SJCRH30 (cell line): ENCODE measurements around the gene CCDC116. TPM values are rescaled to one million over a fixed set of nuclear protein-coding genes. Genes with fewer than 3 reads are reported as not detected.

Source experiments
- DNase-seq, 2 experiments: peaks; one replicate each; pipeline ENCODE4 v3.0.0-alpha.2; 2015 to 2020
- H3K27ac ChIP-seq: fragments of 250-450 bp; sonication (Bioruptor Pico); 2 replicates; pipeline ENCODE4 v1.5.1; 2020; ENCODE audit warnings: mild to moderate bottlenecking, moderate library complexity
- H3K27me3 ChIP-seq: fragments of 250-450 bp; sonication (Bioruptor Pico); 2 replicates; pipeline ENCODE4 v1.5.1; 2020; ENCODE audit warnings: mild to moderate bottlenecking, moderate library complexity
- H3K36me3 ChIP-seq: fragments of 250-450 bp; sonication (Bioruptor Pico); 2 replicates; pipeline ENCODE4 v1.5.1; 2020; ENCODE audit warnings: mild to moderate bottlenecking, moderate library complexity
- H3K4me1 ChIP-seq: fragments of 250-450 bp; sonication (Bioruptor Pico); 2 replicates; pipeline ENCODE4 v1.5.1; 2020; ENCODE audit warnings: mild to moderate bottlenecking, moderate library complexity
- H3K4me3 ChIP-seq: fragments of 250-450 bp; sonication (Bioruptor Pico); 2 replicates; pipeline ENCODE4 v1.5.1; 2020; ENCODE audit warnings: mild to moderate bottlenecking, moderate library complexity
- H3K9me3 ChIP-seq: fragments of 250-450 bp; sonication (Bioruptor Pico); replicated peaks from 2 replicates; pipeline ENCODE4 v1.5.1; 2020; ENCODE audit warnings: mild to moderate bottlenecking, moderate library complexity
- total RNA-seq: library from RNA; depleted of rRNA; stranded (reverse); fragments of >200 nt; shearing (Covaris generic); gene quantifications from 2 replicates; pipeline ENCODE4 v1.2.3, GENCODE V29; 2014; rRNA removed

Gene CCDC116
- total RNA-seq, 1 experiment from 2014 or later: 0.38 TPM

- Histone ChIP-seq H3K4me1 (no peaks in the 10 kb centered on the region), H3K36me3 (peaks cover 13% of the 10 kb centered on the region), H3K4me3 (no peak overlapping the region), H3K27me3 (no peaks in the 10 kb centered on the region), H3K9me3 (no peaks in the 10 kb centered on the region), H3K27ac (no peak overlapping the region)
- DNase-seq: no peak
Measured at GRCh38 chr22:21683401-21683811, 50.8 kb downstream of the CCDC116 start.

GRCh38 chr22:21684492-21685163 is 52.1 kb downstream of the CCDC116 start:
- no peak for DNase-seq
- Histone ChIP-seq H3K27ac (no peak overlapping the region), H3K4me3 (no peak overlapping the region), H3K4me1 (no peaks in the 10 kb centered on the region), H3K27me3 (no peaks in the 10 kb centered on the region), H3K9me3 (no peaks in the 10 kb centered on the region), H3K36me3 (peaks cover 13% of the 10 kb centered on the region)

GRCh38 chr22:21685164-21685513 is 52.6 kb downstream of the CCDC116 start:
- Histone ChIP-seq H3K27me3 (no peaks in the 10 kb centered on the region), H3K4me1 (no peaks in the 10 kb centered on the region), H3K27ac (no peak overlapping the region), H3K36me3 (peaks cover 13% of the 10 kb centered on the region), H3K9me3 (no peaks in the 10 kb centered on the region), H3K4me3 (no peak overlapping the region)
- DNase-seq: no peak

- no peaks in the 10 kb centered on the region for H3K9me3 ChIP-seq
- no peak overlapping the region for H3K27ac ChIP-seq
- no peak overlapping the region for H3K4me3 ChIP-seq
- H3K27me3 ChIP-seq: no peaks in the 10 kb centered on the region
- no peak for DNase-seq
- peaks cover 14% of the 10 kb centered on the region for H3K36me3 ChIP-seq
- H3K4me1 ChIP-seq: peaks cover 2% of the 10 kb centered on the region; the same call in 1 of the 2 replicates
Measured at GRCh38 chr22:21686193-21686608, 53.6 kb downstream of the CCDC116 start.

Other genes starting within 250 kb of the CCDC116 start
- gene RIMBP3B, start 249.0 kb upstream of the CCDC116 start, total RNA-seq: 0.53 and 0.76 TPM in 2 replicates
- 20.8 and 21.5 TPM in 2 replicates for gene HIC2, start 215.4 kb upstream of the CCDC116 start, total RNA-seq
- 0.18 and 0.67 TPM in 2 replicates for gene TMEM191C, start 165.4 kb upstream of the CCDC116 start, total RNA-seq
- gene RIMBP3C, start 81.3 kb upstream of the CCDC116 start, total RNA-seq: 0.28 and 0.49 TPM in 2 replicates
- 102 and 103 TPM in 2 replicates for gene UBE2L3, start 65.0 kb upstream of the CCDC116 start, total RNA-seq
- gene YDJC, start 2.7 kb upstream of the CCDC116 start, total RNA-seq: 7.8 and 8.9 TPM in 2 replicates
- gene SDF2L1, start 9.5 kb downstream of the CCDC116 start, total RNA-seq: 12.8 and 17.0 TPM in 2 replicates
- 24.8 and 29.7 TPM in 2 replicates for gene PPIL2, start 33.3 kb downstream of the CCDC116 start, total RNA-seq
- 3.2 and 4.0 TPM in 2 replicates for gene YPEL1, start 103.0 kb downstream of the CCDC116 start, total RNA-seq
- 97.9 and 98.8 TPM in 2 replicates for gene MAPK1, start 234.9 kb downstream of the CCDC116 start, total RNA-seq